Activated CD4-positive, alpha-beta T cell treated with anti-CD3 and anti-CD28 coated beads, Interleukin-2, amount 10 ng/mL, durations not matched to agents 24 days and 14 days (primary cell): ENCODE results near the gene SLC23A2. TPM values are rescaled to one million over a fixed set of nuclear protein-coding genes. Genes with fewer than 3 reads are reported as not detected.

Experiments used
- DNase-seq: peaks from one replicate; pipeline ENCODE4 v3.0.0; 2022
- H3K27ac Mint-ChIP-seq: one replicate; pipeline ENCODE4 v1.8.0; 2022; ENCODE audit warnings: mild to moderate bottlenecking, mixed read lengths
- H3K27me3 Mint-ChIP-seq: one replicate; pipeline ENCODE4 v1.8.0; 2022; ENCODE audit warnings: mixed read lengths
- H3K36me3 Mint-ChIP-seq: one replicate; pipeline ENCODE4 v1.8.0; 2022; ENCODE audit warnings: low read depth, mild to moderate bottlenecking, mixed read lengths
- H3K4me1 Mint-ChIP-seq: one replicate; pipeline ENCODE4 v1.8.0; 2021; ENCODE audit warnings: mixed read lengths
- H3K4me3 Mint-ChIP-seq: one replicate; pipeline ENCODE4 v1.8.0; 2022; ENCODE audit warnings: mild to moderate bottlenecking, moderate library complexity, mixed read lengths
- H3K9me3 Mint-ChIP-seq: one replicate; pipeline ENCODE4 v1.8.0; 2021; ENCODE audit warnings: mixed read lengths
- intact Hi-C: fragments of 100-400 bp; cut with micrococcal nuclease; formaldehyde crosslinking; loops from one replicate; pipeline ENCODE4 v1.15.1; 2023
- total RNA-seq: library from RNA; stranded (reverse); gene quantifications from 2 replicates; pipeline ENCODE4 v1.2.3, GENCODE V29; 2022

SLC23A2 gene
- total RNA-seq, 1 donor from 2014 or later, result 26.9 TPM

DNA sequence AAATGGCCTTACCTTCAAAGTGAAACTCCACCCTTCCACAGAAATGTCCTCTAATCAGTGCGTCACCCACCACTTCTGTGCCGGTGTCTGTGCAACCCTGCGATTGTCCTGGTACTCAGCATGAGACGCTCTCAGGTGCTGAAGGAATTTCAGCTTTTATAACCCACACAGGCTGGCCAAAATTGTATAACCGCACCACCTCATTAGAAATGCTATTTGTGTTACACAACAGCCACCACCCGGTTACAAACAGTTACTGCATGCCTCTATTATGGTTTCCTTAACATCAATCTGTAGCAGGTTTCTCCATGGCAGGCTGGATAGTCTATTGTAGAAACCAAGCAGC lies 51.5 kb downstream of the SLC23A2 start:
- H3K4me3 Mint-ChIP-seq, result peak overlapping the region; percentile 0
- DNase-seq, result peak; percentile 73
- peaks cover 26% of the 10 kb centered on the region for H3K36me3 Mint-ChIP-seq
- H3K4me1 Mint-ChIP-seq, result peaks cover 29% of the 10 kb centered on the region
- no peaks in the 10 kb centered on the region for H3K27me3 Mint-ChIP-seq
- H3K27ac Mint-ChIP-seq, result peak overlapping the region; percentile 30
- intact Hi-C loops, result no loop called here
- no peaks in the 10 kb centered on the region for H3K9me3 Mint-ChIP-seq

DNA sequence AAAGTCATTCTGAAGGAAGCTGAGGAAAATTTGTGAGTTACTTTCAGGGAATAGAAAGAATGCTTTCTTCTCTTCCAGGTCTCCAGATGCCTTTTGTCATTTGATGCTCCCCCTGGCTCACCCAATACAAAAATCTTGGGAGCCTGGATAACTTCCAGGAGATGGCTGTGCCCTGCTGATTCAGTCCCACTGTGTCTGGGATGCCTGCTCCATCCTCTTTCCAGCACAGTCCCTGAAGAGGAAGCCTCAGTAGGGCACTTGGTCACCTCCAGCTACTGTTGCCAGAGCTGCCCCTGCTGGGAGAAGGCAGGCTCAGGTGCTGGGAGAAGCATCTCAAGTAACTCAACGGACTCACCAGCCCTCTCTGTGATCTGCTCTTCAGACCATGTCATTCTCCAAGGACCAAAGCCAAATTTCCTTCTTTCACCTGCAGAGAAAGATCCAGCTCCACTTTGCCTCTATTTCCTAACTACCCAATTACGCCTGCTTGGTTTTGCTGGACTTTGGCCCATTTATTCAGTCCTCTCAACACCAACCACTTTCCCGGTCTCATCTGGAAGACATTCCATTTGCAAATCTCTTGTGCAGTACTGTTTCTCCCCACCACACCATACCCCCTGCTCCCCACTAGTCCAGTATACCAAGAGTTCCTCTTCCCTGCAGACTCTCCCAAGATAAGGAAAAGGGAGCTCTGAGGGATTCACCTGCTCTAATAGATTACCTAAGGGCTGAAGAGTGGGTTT lies 53.3 kb downstream of the SLC23A2 start:
- Mint-ChIP-seq H3K36me3 (peaks cover 25% of the 10 kb centered on the region), H3K9me3 (no peaks in the 10 kb centered on the region), H3K27ac (no peak overlapping the region), H3K4me3 (no peak overlapping the region), H3K4me1 (peaks cover 29% of the 10 kb centered on the region), H3K27me3 (no peaks in the 10 kb centered on the region)
- no peak for DNase-seq
- intact Hi-C loops, result no loop called here

DNA sequence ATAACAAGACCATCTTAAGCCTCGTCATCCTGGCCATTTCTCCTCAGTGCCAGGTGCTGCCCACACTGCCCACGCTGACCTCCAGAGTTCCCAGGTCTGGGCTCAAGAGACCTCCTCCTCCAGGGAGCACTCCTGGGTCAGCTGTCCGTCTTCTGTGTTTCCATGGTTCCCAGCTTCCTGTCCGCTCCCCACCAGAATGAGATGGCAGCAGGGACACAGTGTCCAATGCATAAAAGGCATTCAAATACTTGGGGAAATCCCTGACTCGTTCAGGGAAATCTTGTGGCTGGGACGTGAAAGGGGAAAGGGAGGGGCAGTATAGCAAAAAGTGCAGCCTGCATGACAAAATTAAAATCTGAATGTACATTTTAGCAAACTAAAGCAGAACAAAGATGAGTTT lies 54.3 kb downstream of the SLC23A2 start:
- peaks cover 22% of the 10 kb centered on the region for H3K36me3 Mint-ChIP-seq
- no peaks in the 10 kb centered on the region for H3K27me3 Mint-ChIP-seq
- H3K27ac Mint-ChIP-seq, result no peak overlapping the region
- intact Hi-C loops, result no loop called here
- peaks cover 34% of the 10 kb centered on the region for H3K4me1 Mint-ChIP-seq
- no peak for DNase-seq
- H3K9me3 Mint-ChIP-seq, result no peaks in the 10 kb centered on the region
- no peak overlapping the region for H3K4me3 Mint-ChIP-seq

DNA sequence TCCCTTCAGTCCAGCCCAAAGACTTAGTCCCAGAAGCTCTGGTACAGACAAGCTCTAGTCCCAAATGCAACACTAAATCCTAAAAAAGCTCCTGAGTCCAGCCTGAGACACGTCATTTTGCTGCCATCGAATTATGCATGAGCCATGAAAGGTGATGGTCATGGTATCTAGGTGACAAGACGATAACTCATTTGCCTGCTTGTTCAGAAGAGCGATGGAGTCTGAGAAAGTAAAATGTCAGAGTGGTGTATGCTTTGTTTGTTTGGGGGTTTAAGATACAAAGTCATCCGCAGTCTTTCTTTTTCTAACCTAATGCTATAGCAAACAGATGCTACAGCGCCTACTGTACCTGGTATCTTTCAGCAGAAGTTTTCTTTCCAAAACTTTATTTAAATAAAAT lies 54.7 kb downstream of the SLC23A2 start:
- Mint-ChIP-seq H3K4me3 (no peak overlapping the region), H3K27ac (no peak overlapping the region), H3K4me1 (peaks cover 34% of the 10 kb centered on the region), H3K36me3 (peaks cover 21% of the 10 kb centered on the region), H3K9me3 (no peaks in the 10 kb centered on the region), H3K27me3 (no peaks in the 10 kb centered on the region)
- DNase-seq, result no peak
- intact Hi-C loops, result no loop called here

DNA sequence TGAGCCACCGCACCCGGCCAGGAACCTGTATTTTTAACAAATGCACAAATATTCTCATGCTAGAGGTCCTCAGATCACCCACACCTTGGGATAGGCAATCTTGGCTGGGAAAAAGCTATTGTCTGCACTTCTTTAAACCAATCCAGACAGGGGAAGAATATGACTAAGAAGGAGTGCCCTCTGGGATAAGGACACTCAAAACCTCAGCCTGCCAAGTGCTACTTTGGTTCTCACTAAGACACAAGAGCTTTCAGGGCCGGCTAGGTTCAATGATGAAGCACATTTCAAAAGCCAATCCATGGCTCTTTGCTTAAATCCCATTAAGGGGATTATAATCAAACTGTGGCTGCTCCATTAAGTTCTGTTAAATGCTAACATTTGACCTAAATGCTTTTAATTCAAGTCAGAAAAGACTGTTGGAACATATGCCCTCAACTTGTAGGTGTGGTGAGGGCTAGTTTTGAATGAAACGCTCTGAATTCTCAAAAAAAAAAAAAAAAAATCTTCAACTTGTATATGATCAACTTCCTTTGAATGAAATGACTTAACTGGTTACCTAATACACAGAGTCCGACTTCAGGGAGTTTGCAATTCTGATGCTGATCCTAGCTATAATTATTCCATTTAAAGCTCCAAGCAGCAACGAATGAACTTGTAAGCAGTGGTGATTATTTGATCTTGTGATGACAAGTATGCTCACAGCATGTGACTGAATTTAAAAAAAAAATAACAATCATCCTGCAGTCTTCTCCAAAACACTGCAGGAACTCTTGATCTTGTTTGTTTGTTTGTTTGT lies 56.6 kb downstream of the SLC23A2 start:
- no peak overlapping the region for H3K27ac Mint-ChIP-seq
- H3K4me1 Mint-ChIP-seq, result peaks cover 21% of the 10 kb centered on the region
- no peak overlapping the region for H3K4me3 Mint-ChIP-seq
- no peaks in the 10 kb centered on the region for H3K27me3 Mint-ChIP-seq
- DNase-seq, result no peak
- no peaks in the 10 kb centered on the region for H3K9me3 Mint-ChIP-seq
- H3K36me3 Mint-ChIP-seq, result peaks cover 14% of the 10 kb centered on the region
- intact Hi-C loops, result no loop called here

DNA sequence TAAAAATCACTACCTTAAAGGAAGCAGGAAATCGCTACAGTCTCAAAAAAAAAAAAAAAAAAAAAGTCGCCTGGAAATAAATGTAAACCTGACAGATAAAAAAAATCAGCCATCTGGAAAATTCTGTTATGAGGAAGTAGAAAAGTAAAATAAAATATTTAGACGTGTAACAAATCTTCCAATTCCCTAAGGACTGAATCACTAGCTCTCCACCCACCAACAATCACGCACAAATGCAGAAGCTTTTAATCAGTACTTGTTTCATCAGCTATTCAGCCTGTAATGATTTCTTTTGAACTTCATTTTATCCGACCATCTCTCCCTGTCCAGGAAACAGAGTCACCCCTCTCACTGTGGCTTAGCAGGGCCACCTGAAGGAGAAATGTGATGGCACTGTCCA lies 59.0 kb downstream of the SLC23A2 start:
- Mint-ChIP-seq H3K4me1 (peaks cover 10% of the 10 kb centered on the region), H3K36me3 (peaks cover 12% of the 10 kb centered on the region), H3K27me3 (no peaks in the 10 kb centered on the region), H3K4me3 (no peak overlapping the region), H3K9me3 (no peaks in the 10 kb centered on the region), H3K27ac (no peak overlapping the region)
- DNase-seq, result no peak
- intact Hi-C loops, result no loop called here

DNA sequence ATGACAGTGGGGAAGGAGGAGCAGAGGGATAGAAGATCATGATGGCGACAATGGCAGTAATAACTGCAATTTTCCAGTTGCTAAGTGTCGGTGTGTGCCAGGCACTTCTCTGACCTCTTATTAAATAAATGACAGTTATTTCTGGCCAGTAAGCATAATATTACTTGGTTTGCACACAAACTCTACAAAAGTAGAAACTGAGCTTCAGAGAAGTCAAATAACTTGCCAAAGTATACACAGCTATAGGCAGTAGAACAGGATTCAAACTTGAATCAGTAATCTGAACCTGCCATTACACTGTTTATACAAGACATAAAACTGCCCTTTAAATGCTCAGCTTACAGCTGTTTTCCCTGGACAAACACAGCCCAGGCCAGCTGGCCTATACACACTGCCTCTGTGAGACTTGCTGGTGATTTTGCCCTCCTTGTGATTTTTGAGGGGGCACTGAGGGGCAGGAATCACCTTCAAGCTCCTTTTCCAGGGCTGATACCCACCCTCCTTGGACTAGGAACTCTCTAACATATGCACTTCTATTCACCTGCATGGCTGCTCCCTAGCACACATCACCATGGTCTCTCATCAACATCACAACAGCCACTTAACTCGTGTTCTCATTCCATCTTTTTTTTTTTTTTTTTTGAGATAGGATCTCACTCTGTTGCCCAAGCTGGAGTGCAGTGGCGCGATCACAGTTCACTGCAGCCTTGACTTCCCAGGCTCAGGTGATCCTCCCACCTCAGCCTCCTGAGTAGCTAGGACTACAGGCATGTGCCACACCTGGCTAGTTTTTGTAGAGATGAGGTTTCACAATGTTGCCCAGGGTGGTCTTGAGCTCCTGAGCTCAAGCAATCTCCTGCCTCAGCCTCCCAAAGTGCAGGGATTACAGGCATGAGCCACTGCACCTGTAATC lies 63.6 kb downstream of the SLC23A2 start:
- intact Hi-C loops, result no loop called here
- Mint-ChIP-seq H3K4me3 (no peak overlapping the region), H3K36me3 (peaks cover 6% of the 10 kb centered on the region), H3K9me3 (no peaks in the 10 kb centered on the region), H3K27ac (no peak overlapping the region), H3K27me3 (no peaks in the 10 kb centered on the region), H3K4me1 (peaks cover 5% of the 10 kb centered on the region)
- no peak for DNase-seq

DNA sequence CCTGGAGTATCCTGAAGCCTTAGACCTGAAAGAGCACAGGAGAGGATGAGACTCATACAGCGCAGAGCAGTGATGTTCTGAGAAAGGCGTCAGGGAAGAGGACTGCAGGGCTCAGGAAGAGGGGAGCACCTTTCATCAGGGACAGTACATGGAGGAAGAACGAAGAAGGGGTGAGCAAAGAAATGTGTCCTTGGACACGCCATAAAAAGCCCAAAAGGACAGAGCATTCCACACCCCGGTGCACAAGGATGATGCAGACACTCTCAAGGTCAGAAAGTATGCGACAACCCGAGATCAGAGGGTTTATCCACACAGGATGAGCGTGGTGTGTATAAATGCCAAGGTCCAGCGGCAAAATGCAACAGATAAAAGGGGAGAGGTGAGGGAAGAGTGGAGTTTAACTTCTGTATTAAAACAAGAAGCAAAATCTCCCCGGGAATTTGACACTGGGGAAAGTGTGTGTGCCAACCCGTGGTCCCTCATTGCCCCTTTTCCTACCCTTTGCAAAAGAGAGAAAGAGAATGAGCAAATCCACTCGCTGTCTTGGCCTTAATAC lies 64.4 kb downstream of the SLC23A2 start:
- DNase-seq, result no peak
- peaks cover 7% of the 10 kb centered on the region for H3K36me3 Mint-ChIP-seq
- no peaks in the 10 kb centered on the region for H3K27me3 Mint-ChIP-seq
- no peaks in the 10 kb centered on the region for H3K4me1 Mint-ChIP-seq
- H3K9me3 Mint-ChIP-seq, result no peaks in the 10 kb centered on the region
- no peak overlapping the region for H3K27ac Mint-ChIP-seq
- intact Hi-C loops, result no loop called here
- H3K4me3 Mint-ChIP-seq, result no peak overlapping the region

DNA sequence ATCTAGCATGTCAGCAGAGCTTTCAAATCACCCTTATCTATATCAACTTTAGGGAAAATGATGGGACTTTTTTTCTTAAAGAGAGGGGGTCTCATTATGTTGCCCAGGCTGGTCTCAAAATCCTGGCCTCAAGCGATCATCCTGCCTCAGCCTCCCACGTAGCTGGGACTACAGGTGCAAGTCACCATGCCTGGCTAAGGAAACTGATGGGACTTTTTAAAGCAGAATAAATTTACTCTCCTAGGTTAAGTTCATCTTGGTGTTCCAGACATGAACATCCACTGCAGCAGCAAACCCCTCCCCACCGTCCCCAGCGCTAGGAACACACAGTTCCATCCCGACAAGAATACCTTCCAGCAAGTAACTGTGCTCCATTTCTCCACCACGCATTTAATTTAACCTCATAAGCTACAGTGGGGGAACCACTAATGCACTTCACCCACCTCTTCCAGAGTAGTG lies 64.9 kb downstream of the SLC23A2 start:
- intact Hi-C loops, result no loop called here
- Mint-ChIP-seq H3K27me3 (no peaks in the 10 kb centered on the region), H3K9me3 (no peaks in the 10 kb centered on the region), H3K4me3 (no peak overlapping the region), H3K27ac (no peak overlapping the region), H3K36me3 (peaks cover 10% of the 10 kb centered on the region), H3K4me1 (no peaks in the 10 kb centered on the region)
- no peak for DNase-seq

DNA sequence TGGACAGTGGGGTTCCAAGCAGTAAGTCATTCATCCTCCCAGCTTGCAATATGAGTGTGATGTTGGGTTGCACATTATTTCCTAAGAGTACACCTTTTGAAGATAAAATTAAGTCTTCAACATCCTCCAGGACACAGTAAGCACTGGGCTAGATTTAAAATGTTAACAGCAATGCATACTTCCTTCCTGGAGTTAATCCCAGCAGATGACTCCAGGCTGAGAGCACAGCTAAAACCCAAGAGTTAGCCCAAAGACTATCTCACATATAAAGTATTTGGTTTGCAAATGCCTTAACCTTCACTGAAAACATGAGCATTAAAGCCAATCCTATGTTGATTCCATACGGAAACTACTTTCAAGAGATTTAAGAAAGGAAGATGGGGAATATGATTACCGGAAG lies 69.2 kb downstream of the SLC23A2 start:
- Mint-ChIP-seq H3K9me3 (no peaks in the 10 kb centered on the region), H3K4me3 (no peak overlapping the region), H3K27me3 (no peaks in the 10 kb centered on the region), H3K4me1 (peaks cover 6% of the 10 kb centered on the region), H3K27ac (no peak overlapping the region), H3K36me3 (peaks cover 24% of the 10 kb centered on the region)
- intact Hi-C loops, result no loop called here
- DNase-seq, result no peak

DNA sequence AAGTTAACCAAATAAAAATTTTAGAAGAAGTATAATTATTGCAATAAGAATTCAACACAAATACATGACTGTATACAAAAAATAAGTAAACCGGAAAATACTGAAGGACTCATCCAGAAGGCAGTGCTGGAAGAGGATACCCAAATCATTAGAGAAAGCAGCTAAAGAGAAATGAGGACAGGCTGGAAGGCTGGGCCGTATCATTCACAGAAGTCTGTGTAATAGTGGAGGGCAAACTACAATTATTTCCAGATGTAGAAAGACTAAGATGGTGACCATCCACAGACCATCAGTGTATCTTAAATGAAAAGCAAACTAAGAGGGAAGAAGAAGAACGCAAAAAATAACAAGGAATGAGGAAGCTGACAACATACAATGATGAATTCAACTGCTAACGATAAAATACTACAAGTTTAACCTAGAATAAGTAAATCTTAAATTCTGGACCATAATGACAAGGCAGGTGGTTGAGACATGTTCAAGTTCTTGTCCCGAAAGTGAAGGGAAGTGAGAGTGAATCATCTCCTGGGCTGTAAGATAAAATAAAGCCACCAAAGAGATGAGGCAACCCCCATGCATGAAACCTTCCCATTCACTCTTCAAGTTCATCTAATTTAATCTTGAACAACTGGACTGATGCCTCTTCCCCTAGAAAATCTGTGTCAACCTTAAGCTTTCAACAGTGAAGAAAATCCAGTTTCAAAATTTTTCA lies 71.5 kb downstream of the SLC23A2 start:
- H3K27ac Mint-ChIP-seq, result no peak overlapping the region
- no peak overlapping the region for H3K4me3 Mint-ChIP-seq
- H3K36me3 Mint-ChIP-seq, result peaks cover 32% of the 10 kb centered on the region
- no peaks in the 10 kb centered on the region for H3K9me3 Mint-ChIP-seq
- intact Hi-C loops, result no loop called here
- H3K4me1 Mint-ChIP-seq, result peaks cover 11% of the 10 kb centered on the region
- H3K27me3 Mint-ChIP-seq, result no peaks in the 10 kb centered on the region
- no peak for DNase-seq

DNA sequence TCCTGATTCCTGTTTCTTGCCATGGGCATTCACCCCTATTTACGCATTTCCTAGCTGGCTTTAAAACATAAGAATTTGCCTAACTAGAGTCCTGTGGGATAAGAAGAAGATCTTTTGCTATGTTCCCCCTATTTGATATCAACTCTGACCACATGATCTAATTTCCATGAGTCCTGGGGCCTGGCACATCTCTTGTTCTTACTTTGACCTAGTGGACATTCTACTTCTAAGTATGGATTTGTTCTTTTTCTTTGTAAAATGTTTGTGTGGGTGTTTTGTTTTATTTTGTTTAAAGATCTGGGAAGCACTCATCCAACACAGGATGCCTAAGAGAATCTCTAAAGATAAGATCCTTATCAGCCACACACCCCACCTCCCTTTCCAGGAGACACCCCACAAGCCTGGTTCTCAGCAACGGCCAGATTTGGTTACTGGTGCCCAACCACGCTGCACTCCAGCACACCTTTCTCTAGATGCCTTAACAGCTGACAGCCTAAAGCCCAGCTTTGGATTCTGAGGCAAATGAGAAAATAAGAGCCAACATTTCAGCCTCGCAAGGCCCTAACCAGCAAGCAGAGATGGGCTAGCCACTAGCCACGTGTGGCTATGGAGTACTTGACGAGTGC lies 74.7 kb downstream of the SLC23A2 start:
- no peak for DNase-seq
- peaks cover 11% of the 10 kb centered on the region for H3K4me1 Mint-ChIP-seq
- no peaks in the 10 kb centered on the region for H3K27me3 Mint-ChIP-seq
- H3K4me3 Mint-ChIP-seq, result no peak overlapping the region
- intact Hi-C loops, result no loop called here
- no peaks in the 10 kb centered on the region for H3K9me3 Mint-ChIP-seq
- no peak overlapping the region for H3K27ac Mint-ChIP-seq
- H3K36me3 Mint-ChIP-seq, result peaks cover 26% of the 10 kb centered on the region
